ENCODE measurements around the gene TSPYL6. TPM values are rescaled to one million over a fixed set of nuclear protein-coding genes. Genes with fewer than 3 reads are reported as not detected.

Gene TSPYL6
- total and polyA plus RNA-seq, 2 experiments from 2014 or later: not detected

DNA sequence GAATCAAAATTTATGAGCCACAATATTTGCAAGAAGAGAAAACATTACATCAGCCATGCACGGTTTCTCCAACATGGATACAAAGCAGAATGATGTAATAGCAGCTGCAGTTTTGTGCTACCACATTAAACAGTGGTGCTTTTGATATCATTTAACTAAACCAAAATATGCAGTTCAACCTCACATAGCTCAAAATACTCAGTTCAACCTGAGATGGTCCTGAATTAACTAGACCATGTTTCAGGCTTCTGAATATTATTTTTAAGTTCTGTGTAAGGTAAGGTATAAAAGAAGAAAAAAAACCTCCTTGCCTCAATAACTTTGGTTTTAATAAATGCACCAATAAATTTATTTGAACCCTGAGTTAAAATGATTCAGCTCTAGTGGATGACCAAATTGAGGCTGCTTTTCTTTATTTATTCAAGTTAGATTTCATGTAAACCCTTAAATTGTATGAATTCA is 18.8 kb upstream of the TSPYL6 start:
- no peak overlapping the region for H2AFZ ChIP-seq
- no peak overlapping the region for H3K27ac ChIP-seq (ENCODE audit: low read depth)
- H3K4me3 ChIP-seq: no peak overlapping the region
- H3K9me2 ChIP-seq (ENCODE audit: insufficient read depth): no peaks in the 10 kb centered on the region
- Mint-ChIP-seq H3K4me1 (no peaks in the 10 kb centered on the region), H3K4me3 (no peak overlapping the region), H3K27ac (no peak overlapping the region), H3K9me3 (no peaks in the 10 kb centered on the region), H3K36me3 (ENCODE audit: low read depth) (peaks cover 6% of the 10 kb centered on the region; the same call in 1 of the 3 replicates), H3K27me3 (ENCODE audit: insufficient read depth, low read depth, poor library complexity) (no peaks in the 10 kb centered on the region)
- no peaks in the 10 kb centered on the region for H3K4me1 ChIP-seq (ENCODE audit: insufficient read depth)
- no peaks in the 10 kb centered on the region for H3K79me2 ChIP-seq (replicated peaks; ENCODE audit: insufficient read depth)
- no peaks in the 10 kb centered on the region for H3K27me3 ChIP-seq (ENCODE audit: insufficient read depth)
- TF ChIP-seq ZNF114 (CRISPR knock-in tag; IDR thresholded peaks at IDR 0.05) (no peak), POLR2AphosphoS5 (IDR thresholded peaks at IDR 0.05; ENCODE audit: low read depth) (no peak), STAT1 (IDR thresholded peaks at IDR 0.05; ENCODE audit: unreplicated experiment) (no peak), CREB1 (CRISPR knock-in tag; IDR thresholded peaks at IDR 0.05; ENCODE audit: low read depth) (no peak), EZH2phosphoT487 (IDR thresholded peaks at IDR 0.05; ENCODE audit: unreplicated experiment) (no peak), EZH2 (IDR thresholded peaks at IDR 0.05; ENCODE audit: low read depth, unreplicated experiment) (no peak), ZNF331 (CRISPR knock-in tag; IDR thresholded peaks at IDR 0.05; ENCODE audit: low read depth) (no peak), NANOG (IDR thresholded peaks at IDR 0.05; ENCODE audit: borderline replicate concordance) (no peak), JUNB (IDR thresholded peaks at IDR 0.05; ENCODE audit: unreplicated experiment) (no peak)
- TF ChIP-seq, protein P1, sequence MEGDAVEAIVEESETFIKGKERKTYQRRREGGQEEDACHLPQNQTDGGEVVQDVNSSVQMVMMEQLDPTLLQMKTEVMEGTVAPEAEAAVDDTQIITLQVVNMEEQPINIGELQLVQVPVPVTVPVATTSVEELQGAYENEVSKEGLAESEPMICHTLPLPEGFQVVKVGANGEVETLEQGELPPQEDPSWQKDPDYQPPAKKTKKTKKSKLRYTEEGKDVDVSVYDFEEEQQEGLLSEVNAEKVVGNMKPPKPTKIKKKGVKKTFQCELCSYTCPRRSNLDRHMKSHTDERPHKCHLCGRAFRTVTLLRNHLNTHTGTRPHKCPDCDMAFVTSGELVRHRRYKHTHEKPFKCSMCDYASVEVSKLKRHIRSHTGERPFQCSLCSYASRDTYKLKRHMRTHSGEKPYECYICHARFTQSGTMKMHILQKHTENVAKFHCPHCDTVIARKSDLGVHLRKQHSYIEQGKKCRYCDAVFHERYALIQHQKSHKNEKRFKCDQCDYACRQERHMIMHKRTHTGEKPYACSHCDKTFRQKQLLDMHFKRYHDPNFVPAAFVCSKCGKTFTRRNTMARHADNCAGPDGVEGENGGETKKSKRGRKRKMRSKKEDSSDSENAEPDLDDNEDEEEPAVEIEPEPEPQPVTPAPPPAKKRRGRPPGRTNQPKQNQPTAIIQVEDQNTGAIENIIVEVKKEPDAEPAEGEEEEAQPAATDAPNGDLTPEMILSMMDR (conservative IDR thresholded peaks at IDR 0.05; ENCODE audit: low read depth in 2 of 2): no peak
- TF ChIP-seq, protein P2, sequence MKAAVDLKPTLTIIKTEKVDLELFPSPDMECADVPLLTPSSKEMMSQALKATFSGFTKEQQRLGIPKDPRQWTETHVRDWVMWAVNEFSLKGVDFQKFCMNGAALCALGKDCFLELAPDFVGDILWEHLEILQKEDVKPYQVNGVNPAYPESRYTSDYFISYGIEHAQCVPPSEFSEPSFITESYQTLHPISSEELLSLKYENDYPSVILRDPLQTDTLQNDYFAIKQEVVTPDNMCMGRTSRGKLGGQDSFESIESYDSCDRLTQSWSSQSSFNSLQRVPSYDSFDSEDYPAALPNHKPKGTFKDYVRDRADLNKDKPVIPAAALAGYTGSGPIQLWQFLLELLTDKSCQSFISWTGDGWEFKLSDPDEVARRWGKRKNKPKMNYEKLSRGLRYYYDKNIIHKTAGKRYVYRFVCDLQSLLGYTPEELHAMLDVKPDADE (IDR thresholded peaks at IDR 0.05): no peak
- TF ChIP-seq, protein P3, sequence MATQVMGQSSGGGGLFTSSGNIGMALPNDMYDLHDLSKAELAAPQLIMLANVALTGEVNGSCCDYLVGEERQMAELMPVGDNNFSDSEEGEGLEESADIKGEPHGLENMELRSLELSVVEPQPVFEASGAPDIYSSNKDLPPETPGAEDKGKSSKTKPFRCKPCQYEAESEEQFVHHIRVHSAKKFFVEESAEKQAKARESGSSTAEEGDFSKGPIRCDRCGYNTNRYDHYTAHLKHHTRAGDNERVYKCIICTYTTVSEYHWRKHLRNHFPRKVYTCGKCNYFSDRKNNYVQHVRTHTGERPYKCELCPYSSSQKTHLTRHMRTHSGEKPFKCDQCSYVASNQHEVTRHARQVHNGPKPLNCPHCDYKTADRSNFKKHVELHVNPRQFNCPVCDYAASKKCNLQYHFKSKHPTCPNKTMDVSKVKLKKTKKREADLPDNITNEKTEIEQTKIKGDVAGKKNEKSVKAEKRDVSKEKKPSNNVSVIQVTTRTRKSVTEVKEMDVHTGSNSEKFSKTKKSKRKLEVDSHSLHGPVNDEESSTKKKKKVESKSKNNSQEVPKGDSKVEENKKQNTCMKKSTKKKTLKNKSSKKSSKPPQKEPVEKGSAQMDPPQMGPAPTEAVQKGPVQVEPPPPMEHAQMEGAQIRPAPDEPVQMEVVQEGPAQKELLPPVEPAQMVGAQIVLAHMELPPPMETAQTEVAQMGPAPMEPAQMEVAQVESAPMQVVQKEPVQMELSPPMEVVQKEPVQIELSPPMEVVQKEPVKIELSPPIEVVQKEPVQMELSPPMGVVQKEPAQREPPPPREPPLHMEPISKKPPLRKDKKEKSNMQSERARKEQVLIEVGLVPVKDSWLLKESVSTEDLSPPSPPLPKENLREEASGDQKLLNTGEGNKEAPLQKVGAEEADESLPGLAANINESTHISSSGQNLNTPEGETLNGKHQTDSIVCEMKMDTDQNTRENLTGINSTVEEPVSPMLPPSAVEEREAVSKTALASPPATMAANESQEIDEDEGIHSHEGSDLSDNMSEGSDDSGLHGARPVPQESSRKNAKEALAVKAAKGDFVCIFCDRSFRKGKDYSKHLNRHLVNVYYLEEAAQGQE (IDR thresholded peaks at IDR 0.05; ENCODE audit: unreplicated experiment): no peak
- TF ChIP-seq, protein P4, sequence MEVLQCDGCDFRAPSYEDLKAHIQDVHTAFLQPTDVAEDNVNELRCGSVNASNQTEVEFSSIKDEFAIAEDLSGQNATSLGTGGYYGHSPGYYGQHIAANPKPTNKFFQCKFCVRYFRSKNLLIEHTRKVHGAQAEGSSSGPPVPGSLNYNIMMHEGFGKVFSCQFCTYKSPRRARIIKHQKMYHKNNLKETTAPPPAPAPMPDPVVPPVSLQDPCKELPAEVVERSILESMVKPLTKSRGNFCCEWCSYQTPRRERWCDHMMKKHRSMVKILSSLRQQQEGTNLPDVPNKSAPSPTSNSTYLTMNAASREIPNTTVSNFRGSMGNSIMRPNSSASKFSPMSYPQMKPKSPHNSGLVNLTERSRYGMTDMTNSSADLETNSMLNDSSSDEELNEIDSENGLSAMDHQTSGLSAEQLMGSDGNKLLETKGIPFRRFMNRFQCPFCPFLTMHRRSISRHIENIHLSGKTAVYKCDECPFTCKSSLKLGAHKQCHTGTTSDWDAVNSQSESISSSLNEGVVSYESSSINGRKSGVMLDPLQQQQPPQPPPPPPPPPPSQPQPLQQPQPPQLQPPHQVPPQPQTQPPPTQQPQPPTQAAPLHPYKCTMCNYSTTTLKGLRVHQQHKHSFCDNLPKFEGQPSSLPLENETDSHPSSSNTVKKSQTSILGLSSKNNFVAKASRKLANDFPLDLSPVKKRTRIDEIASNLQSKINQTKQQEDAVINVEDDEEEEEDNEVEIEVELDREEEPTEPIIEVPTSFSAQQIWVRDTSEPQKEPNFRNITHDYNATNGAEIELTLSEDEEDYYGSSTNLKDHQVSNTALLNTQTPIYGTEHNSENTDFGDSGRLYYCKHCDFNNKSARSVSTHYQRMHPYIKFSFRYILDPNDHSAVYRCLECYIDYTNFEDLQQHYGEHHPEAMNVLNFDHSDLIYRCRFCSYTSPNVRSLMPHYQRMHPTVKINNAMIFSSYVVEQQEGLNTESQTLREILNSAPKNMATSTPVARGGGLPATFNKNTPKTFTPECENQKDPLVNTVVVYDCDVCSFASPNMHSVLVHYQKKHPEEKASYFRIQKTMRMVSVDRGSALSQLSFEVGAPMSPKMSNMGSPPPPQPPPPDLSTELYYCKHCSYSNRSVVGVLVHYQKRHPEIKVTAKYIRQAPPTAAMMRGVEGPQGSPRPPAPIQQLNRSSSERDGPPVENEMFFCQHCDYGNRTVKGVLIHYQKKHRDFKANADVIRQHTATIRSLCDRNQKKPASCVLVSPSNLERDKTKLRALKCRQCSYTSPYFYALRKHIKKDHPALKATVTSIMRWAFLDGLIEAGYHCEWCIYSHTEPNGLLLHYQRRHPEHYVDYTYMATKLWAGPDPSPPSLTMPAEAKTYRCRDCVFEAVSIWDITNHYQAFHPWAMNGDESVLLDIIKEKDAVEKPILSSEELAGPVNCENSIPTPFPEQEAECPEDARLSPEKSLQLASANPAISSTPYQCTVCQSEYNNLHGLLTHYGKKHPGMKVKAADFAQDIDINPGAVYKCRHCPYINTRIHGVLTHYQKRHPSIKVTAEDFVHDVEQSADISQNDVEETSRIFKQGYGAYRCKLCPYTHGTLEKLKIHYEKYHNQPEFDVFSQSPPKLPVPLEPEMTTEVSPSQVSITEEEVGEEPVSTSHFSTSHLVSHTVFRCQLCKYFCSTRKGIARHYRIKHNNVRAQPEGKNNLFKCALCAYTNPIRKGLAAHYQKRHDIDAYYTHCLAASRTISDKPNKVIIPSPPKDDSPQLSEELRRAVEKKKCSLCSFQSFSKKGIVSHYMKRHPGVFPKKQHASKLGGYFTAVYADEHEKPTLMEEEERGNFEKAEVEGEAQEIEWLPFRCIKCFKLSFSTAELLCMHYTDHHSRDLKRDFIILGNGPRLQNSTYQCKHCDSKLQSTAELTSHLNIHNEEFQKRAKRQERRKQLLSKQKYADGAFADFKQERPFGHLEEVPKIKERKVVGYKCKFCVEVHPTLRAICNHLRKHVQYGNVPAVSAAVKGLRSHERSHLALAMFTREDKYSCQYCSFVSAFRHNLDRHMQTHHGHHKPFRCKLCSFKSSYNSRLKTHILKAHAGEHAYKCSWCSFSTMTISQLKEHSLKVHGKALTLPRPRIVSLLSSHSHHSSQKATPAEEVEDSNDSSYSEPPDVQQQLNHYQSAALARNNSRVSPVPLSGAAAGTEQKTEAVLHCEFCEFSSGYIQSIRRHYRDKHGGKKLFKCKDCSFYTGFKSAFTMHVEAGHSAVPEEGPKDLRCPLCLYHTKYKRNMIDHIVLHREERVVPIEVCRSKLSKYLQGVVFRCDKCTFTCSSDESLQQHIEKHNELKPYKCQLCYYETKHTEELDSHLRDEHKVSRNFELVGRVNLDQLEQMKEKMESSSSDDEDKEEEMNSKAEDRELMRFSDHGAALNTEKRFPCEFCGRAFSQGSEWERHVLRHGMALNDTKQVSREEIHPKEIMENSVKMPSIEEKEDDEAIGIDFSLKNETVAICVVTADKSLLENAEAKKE (CRISPR knock-in tag; IDR thresholded peaks at IDR 0.05): no peak
- H3K36me3 ChIP-seq (ENCODE audit: insufficient read depth): no peaks in the 10 kb centered on the region
- H4K20me1 ChIP-seq (replicated peaks; ENCODE audit: insufficient read depth): no peaks in the 10 kb centered on the region
- H3K4me2 ChIP-seq: no peak overlapping the region
- no peaks in the 10 kb centered on the region for H3F3A ChIP-seq (replicated peaks; ENCODE audit: low read depth)
- no peak for DNase-seq (ENCODE audit: low spot score)
- no peak for ATAC-seq
